ENCODE measurements around the gene ZNG1C.
"Not testable (repeated sequence)": the region's sequence is repeated elsewhere in the genome, so short reads cannot be mapped to it uniquely, and the experiment has no call there.

ZNG1C gene

DNA sequence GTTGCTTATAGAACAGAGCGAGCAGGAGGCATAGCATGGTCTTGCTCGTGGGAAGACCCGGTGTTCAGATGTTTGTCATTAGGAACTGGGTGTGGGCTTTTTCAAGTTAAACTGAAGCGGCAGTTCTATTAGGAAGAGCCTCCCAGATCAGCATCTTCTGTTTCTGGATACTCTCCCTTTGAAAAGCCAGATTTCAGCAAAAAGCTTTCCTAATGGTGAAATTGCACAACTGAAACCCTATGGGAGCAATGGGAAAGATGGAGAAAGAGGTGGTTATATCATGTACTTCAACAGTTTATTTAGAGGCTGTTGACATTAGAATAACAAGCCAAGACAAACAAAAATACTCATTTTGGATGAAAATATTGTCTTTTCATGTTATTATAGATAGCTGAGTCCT lies 102.2 kb downstream of the ZNG1C start:
- not testable (repeated sequence) for DNase-seq
